MCF 10A (cell line): ENCODE data around the gene MEIS2. TPM values are rescaled to one million over a fixed set of nuclear protein-coding genes. Genes with fewer than 3 reads are reported as not detected.

ENCODE experiments used
- BruUV-seq: library from RNA; stranded (reverse); fragments of 400-500 nt; replicated peaks from 2 replicates; lab custom pipeline; 2021; lab: Mats Ljungman, UMichigan
- CTCF ChIA-PET: fragments of 300-600 bp; sonication (Branson Sonifier 250); formaldehyde crosslinking; extraction: SDS; loops from one replicate; lab custom pipeline; 2021; ENCODE audit warnings: antibody characterized with exemption, inconsistent platforms; lab: Yijun Ruan, JAX
- POLR2A ChIA-PET: fragments of 300-600, 350-650 bp; sonication (Branson Sonifier 250); formaldehyde crosslinking; extraction: SDS; loops from one replicate; lab custom pipeline; 2020; ENCODE audit warnings: antibody characterized with exemption, inconsistent platforms; lab: Yijun Ruan, JAX
- DNase-seq: peaks from one replicate; pipeline ENCODE4 v3.0.0-alpha.2; 2018; ENCODE audit not compliant: unreplicated experiment
- H3K27ac Mint-ChIP-seq: one replicate; pipeline ENCODE4 v1.8.0; 2022; ENCODE audit warnings: mild to moderate bottlenecking, low read depth, mixed read lengths; ENCODE audit not compliant: unreplicated experiment
- H3K27me3 Mint-ChIP-seq: one replicate; pipeline ENCODE4 v1.8.0; 2022; ENCODE audit warnings: mixed read lengths; ENCODE audit not compliant: insufficient read depth, unreplicated experiment
- H3K36me3 Mint-ChIP-seq: one replicate; pipeline ENCODE4 v1.8.0; 2022; ENCODE audit warnings: mild to moderate bottlenecking, moderate library complexity, mixed read lengths; ENCODE audit not compliant: insufficient read depth, unreplicated experiment
- H3K4me1 Mint-ChIP-seq: one replicate; pipeline ENCODE4 v1.8.0; 2022; ENCODE audit warnings: mixed read lengths; ENCODE audit not compliant: insufficient read depth, unreplicated experiment
- H3K4me3 Mint-ChIP-seq: one replicate; pipeline ENCODE4 v1.8.0; 2022; ENCODE audit warnings: mild to moderate bottlenecking, moderate library complexity, mixed read lengths; ENCODE audit not compliant: unreplicated experiment
- H3K9me3 Mint-ChIP-seq: one replicate; pipeline ENCODE4 v1.8.0; 2022; ENCODE audit warnings: mixed read lengths; ENCODE audit not compliant: unreplicated experiment
- CTCF ChIP-seq: fragments of 200-600 bp; IDR thresholded peaks from one replicate; pipeline ENCODE4 v1.8.0; 2022; ENCODE audit warnings: antibody characterized with exemption, mild to moderate bottlenecking; ENCODE audit not compliant: unreplicated experiment
- intact Hi-C: fragments of 100-400 bp; cut with micrococcal nuclease; formaldehyde crosslinking; loops from 2 replicates; pipeline ENCODE4 v1.14.1; 2022
- total RNA-seq: library from RNA; stranded (reverse); gene quantifications from 2 replicates; pipeline ENCODE4 v1.2.3, GENCODE V29; 2022

The MEIS2 gene
- total RNA-seq, 1 experiment from 2014 or later = 6.9 TPM

GRCh38 chr15:37086521-37086920, 13.8 kb downstream of the MEIS2 start:
- Mint-ChIP-seq H3K27me3 (no peaks in the 10 kb centered on the region), H3K36me3 (peaks cover 40% of the 10 kb centered on the region), H3K4me1 (peaks cover 13% of the 10 kb centered on the region), H3K27ac (no peak overlapping the region), H3K9me3 (no peaks in the 10 kb centered on the region), H3K4me3 (no peak overlapping the region)
- no peak for TF ChIP-seq CTCF
- ChIA-PET POLR2A (interaction anchor here (1.1 to 1.6 kb wide), 2 partner anchors 9 to 15 kb away, joined by 3 to 8 read pairs; no protein-coding TSS in a partner anchor), CTCF (interaction anchor here (0.9 kb wide), 1 partner anchor 49 kb away, joined by 3 read pairs; no protein-coding TSS in a partner anchor)
- DNase-seq = no peak
- intact Hi-C loops = no loop called here
- no TSS peak for BruUV-seq

- no TSS peak for BruUV-seq
- H3K4me3 Mint-ChIP-seq = no peak overlapping the region
- no peaks in the 10 kb centered on the region for H3K9me3 Mint-ChIP-seq
- TF ChIP-seq CTCF = no peak
- no peak for DNase-seq
- POLR2A ChIA-PET = interaction anchor here (1.1 to 1.6 kb wide), 2 partner anchors 10 to 15 kb away, joined by 3 to 8 read pairs; no protein-coding TSS in a partner anchor
- H3K4me1 Mint-ChIP-seq = peaks cover 13% of the 10 kb centered on the region
- peaks cover 42% of the 10 kb centered on the region for H3K36me3 Mint-ChIP-seq
- CTCF ChIA-PET = interaction anchor here (0.9 kb wide), 1 partner anchor 49 kb away, joined by 3 read pairs; no protein-coding TSS in a partner anchor
- no peaks in the 10 kb centered on the region for H3K27me3 Mint-ChIP-seq
- no peak overlapping the region for H3K27ac Mint-ChIP-seq
- intact Hi-C loops = no loop called here
Measured at GRCh38 chr15:37086120-37086519, 14.2 kb downstream of the MEIS2 start.

- Mint-ChIP-seq H3K9me3 (no peaks in the 10 kb centered on the region), H3K27ac (no peak overlapping the region), H3K4me1 (peaks cover 13% of the 10 kb centered on the region), H3K4me3 (no peak overlapping the region), H3K27me3 (no peaks in the 10 kb centered on the region), H3K36me3 (peaks cover 36% of the 10 kb centered on the region)
- no TSS peak for BruUV-seq
- CTCF ChIA-PET = interaction anchor here (0.6 kb wide), 1 partner anchor 1210 kb away, joined by 3 read pairs; no protein-coding TSS in a partner anchor
- DNase-seq = no peak
- POLR2A ChIA-PET = no interaction called here
- TF ChIP-seq CTCF = no peak
- intact Hi-C loops = no loop called here
Measured at GRCh38 chr15:37084602-37085001, 15.7 kb downstream of the MEIS2 start.

GRCh38 chr15:37083610-37084009, 16.7 kb downstream of the MEIS2 start:
- Mint-ChIP-seq H3K36me3 (peaks cover 36% of the 10 kb centered on the region), H3K4me1 (peaks cover 13% of the 10 kb centered on the region), H3K27ac (no peak overlapping the region), H3K27me3 (no peaks in the 10 kb centered on the region), H3K4me3 (no peak overlapping the region), H3K9me3 (no peaks in the 10 kb centered on the region)
- ChIA-PET CTCF (interaction anchor here (0.5 to 0.7 kb wide), 2 partner anchors 78 to 619 kb away, joined by 4 to 5 read pairs; no protein-coding TSS in a partner anchor), POLR2A (no interaction called here)
- no peak for TF ChIP-seq CTCF
- intact Hi-C loops = no loop called here
- BruUV-seq = no TSS peak
- no peak for DNase-seq
